DOHH2 (cell line): ENCODE results near the gene UBE4B.

Experiments
- EZH2phosphoT487 ChIP-seq: fragments of 200-600 bp; sonication (generic); IDR thresholded peaks from 2 replicates; pipeline ENCODE4 v1.6.1; 2017; ENCODE audit warnings: borderline replicate concordance, mild to moderate bottlenecking, antibody characterized with exemption, low read length, moderate library complexity, mixed read lengths
- TF ChIP-seq, protein P1 (sequence below): fragments of 200-600 bp; sonication (generic); IDR thresholded peaks from one replicate; pipeline ENCODE4 v1.5.1; 2014; ENCODE audit warnings: antibody characterized with exemption, mild to moderate bottlenecking, low read depth, low read length; ENCODE audit not compliant: poor library complexity, severe bottlenecking

DNA sequence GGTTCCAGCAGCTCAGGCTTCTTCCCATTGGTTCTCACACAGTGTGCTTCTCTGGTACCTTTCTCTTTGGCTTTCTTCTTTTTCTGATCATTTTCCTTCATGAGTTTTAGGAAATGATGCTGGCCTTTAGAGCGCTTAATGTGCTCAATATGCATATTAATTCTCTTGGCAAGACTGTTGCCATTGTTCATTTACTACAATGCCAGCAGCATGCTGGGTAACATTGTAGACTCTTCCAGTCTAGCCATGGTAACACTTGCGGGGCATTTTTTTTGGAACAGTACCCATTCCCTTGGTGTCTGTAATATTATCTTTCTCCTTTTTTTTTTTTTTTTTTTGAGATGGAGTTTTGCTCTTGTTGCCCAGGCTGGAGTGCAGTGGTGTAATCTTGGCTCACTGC, 21.7 kb downstream of the UBE4B start:
- TF ChIP-seq, protein P1, sequence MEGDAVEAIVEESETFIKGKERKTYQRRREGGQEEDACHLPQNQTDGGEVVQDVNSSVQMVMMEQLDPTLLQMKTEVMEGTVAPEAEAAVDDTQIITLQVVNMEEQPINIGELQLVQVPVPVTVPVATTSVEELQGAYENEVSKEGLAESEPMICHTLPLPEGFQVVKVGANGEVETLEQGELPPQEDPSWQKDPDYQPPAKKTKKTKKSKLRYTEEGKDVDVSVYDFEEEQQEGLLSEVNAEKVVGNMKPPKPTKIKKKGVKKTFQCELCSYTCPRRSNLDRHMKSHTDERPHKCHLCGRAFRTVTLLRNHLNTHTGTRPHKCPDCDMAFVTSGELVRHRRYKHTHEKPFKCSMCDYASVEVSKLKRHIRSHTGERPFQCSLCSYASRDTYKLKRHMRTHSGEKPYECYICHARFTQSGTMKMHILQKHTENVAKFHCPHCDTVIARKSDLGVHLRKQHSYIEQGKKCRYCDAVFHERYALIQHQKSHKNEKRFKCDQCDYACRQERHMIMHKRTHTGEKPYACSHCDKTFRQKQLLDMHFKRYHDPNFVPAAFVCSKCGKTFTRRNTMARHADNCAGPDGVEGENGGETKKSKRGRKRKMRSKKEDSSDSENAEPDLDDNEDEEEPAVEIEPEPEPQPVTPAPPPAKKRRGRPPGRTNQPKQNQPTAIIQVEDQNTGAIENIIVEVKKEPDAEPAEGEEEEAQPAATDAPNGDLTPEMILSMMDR, result no peak
- TF ChIP-seq EZH2phosphoT487, result no peak
